GM10266 (cell line): ENCODE data around the gene CREB5.
A peak's percentile ranks its signal among the peaks of the same experiment; 100 is the strongest.
"Not testable (repeated sequence)": the region's sequence is repeated elsewhere in the genome, so short reads cannot be mapped to it uniquely, and the experiment has no call there.

Experiments used
- DNase-seq: peaks from one replicate; pipeline ENCODE4 v3.0.0; 2012; ENCODE audit errors: extremely low spot score
- TF ChIP-seq, protein P1 (sequence below): IDR thresholded peaks from 2 replicates; pipeline ENCODE4 v1.5.1; 2012; ENCODE audit warnings: mild to moderate bottlenecking, low read depth; ENCODE audit not compliant: control insufficient read depth, insufficient read depth; ENCODE audit errors: missing control alignments

The CREB5 gene

DNA sequence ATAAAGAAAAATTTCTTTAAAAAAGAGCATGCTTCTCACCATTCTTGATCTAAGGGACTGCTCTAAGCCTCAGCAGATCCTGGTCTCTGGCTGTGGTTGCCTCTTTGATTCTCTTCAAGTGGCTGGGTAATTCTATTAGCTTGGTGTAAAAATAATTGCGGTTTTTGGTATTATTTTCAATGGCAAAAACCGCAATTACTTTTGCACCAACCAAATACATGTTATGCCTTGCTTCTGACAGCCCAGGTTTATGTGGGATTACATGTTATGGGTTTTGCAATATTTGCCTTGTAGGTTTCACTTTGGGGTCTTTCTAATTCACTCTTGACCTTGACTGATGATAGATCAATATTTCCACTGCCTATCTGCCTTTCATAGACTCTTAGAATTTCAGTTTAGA, 20.0 kb upstream of the CREB5 start:
- DNase-seq, result no peak
- TF ChIP-seq, protein P1, sequence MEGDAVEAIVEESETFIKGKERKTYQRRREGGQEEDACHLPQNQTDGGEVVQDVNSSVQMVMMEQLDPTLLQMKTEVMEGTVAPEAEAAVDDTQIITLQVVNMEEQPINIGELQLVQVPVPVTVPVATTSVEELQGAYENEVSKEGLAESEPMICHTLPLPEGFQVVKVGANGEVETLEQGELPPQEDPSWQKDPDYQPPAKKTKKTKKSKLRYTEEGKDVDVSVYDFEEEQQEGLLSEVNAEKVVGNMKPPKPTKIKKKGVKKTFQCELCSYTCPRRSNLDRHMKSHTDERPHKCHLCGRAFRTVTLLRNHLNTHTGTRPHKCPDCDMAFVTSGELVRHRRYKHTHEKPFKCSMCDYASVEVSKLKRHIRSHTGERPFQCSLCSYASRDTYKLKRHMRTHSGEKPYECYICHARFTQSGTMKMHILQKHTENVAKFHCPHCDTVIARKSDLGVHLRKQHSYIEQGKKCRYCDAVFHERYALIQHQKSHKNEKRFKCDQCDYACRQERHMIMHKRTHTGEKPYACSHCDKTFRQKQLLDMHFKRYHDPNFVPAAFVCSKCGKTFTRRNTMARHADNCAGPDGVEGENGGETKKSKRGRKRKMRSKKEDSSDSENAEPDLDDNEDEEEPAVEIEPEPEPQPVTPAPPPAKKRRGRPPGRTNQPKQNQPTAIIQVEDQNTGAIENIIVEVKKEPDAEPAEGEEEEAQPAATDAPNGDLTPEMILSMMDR, result no peak

DNA sequence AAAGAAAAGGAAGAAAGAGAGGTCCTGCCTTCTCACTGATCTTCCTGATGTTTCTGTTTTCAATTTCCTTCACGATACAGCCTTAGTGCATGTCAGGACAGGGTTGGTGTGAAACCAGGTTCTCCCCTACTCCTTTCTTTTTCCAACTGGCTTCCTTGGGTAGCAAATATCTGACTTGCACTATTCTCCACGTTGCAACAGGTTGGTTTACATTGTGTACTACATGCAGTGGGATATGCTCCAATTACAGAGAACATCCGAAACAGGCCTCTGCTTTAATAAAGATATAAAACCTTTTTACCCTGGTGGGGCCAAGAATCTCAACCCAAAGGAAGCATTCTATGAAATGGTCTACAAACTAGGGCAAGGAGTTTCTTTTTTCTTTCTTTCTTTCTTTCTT, 16.9 kb upstream of the CREB5 start:
- DNase-seq, result no peak
- TF ChIP-seq, protein P1, result no peak

DNA sequence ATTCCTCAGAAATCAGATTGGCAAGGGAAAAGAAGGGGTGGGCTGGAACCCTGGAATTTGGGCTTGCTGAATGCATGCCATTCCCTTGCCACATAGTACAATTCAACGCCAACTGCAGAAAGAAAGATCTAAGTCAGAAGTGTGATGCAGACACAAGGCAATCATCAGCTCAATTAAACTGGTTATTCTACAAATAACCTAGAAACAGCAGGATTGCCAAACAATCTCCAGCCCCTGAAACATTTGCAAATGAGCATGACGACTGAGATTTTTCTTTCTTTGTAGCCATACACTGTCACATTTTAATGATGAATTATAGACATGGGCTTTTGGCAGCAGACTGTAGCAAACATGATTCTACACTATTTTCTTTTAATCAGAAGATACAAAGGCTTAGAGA, 16.5 kb upstream of the CREB5 start:
- TF ChIP-seq, protein P1, result no peak
- no peak for DNase-seq

DNA sequence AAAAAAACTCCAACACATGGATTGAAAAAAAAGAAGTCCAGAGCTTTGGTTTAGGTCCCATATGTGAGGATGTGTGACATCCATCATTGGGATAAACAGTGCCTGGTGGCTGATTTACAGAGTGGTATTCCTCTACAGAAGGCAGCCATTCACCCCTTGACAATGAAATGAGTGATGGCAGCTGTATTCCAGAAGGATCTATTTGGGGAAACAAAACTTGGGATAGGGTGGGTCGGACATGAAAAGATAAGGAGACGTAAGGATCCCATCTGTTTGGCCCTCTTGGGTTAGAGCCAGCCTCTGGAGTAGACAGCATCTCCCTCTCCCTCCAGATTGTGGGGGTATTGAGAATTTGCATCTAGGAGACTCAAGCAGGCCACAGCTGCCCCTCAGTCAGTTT, 15.2 kb upstream of the CREB5 start:
- DNase-seq, result no peak
- TF ChIP-seq, protein P1, result no peak

DNA sequence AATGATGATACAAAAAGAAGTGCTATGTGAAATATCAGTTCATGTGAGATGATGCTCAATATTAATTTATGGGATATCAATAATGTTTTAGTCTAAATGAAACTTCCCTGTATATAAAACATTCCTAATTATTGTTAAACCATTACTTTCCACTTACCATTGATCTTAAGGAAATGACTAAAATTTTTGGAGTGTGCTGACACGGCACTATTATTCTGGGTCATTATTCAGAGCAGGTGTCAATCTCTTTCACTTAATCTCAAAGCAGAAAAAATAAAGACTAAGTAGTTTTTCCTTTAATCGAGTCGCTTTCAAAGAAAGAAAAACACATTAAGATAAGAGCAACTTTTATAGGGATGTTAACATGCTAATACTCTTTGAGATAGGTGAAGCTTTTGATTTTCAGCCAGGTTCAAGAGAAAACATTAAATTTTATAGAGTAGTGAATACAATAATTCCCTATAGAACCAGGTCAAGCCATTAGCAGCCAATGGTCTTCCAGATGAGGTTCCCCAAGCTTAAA, 11.4 kb upstream of the CREB5 start:
- DNase-seq, result no peak

DNA sequence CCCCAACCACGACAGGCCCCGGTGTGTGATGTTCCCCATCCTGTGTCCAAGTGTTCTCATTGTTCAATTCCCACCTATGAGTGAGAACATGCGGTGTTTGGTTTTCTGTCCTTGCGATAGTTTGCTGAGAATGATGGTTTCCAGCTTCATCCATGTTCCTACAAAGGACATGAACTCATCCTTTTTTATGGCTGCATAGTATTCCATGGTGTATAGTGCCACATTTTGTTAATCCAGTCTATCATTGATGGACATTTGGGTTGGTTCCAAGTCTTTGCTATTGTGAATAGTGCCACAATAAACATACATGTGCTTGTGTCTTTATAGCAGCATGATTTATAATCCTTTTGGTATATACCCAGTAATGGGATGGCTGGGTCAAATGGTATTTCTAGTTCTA, 10.8 kb upstream of the CREB5 start:
- not testable (repeated sequence) for DNase-seq

More for the DNA sequence above, 11.4 kb upstream of the CREB5 start:
- TF ChIP-seq, protein P1, result no peak

DNA sequence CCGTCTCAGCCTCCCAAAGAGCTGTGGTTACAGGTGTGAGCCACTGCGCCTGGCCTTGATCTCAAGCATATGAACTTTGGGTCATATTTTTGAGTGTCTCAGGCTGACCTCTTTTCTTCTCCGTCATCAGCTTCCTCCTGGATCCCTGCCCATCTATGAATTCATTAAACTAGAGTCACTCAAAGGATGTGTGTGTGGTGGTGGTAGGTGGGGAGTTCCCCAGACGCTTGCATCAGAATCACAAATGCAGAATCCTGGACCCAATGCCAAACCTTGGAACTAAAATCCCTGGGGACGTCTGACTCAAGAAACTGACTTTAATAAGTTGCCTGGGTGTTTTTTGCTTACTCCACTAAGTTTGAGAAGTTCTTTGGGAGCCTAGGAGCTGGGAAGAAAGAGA, 6.7 kb upstream of the CREB5 start:
- peak; percentile 43 for DNase-seq
- TF ChIP-seq, protein P1, result no peak

DNA sequence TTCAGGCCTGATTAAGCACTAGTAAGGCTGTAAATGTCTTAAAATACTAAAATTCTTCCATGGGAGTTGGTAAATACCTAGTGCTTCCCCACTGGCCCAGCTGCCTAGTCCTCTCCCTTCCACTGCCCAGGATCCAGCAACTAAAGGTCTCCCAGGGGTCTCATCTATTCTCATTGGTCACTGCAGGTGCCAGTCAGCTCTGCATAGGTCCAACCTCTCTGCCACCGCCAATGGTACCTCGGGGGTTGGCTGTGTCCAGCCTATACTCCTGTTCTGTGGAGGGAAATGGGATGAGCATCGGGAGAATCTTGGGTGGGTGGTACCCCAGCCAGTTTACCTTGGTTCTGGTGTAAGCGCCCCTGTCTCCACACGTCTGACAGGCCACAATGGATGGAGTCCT, 6.1 kb upstream of the CREB5 start:
- no peak for DNase-seq
- TF ChIP-seq, protein P1, result no peak
